Measurements from ENCODE around the gene CFAP70.
"Not testable (repeated sequence)": the region's sequence is repeated elsewhere in the genome, so short reads cannot be mapped to it uniquely, and the experiment has no call there.

The CFAP70 gene

GRCh38 chr10:73338801-73339368 is 19.8 kb downstream of the CFAP70 start:
- DNase-seq = no peak

- no peak for DNase-seq
These were observed 25.5 kb downstream of the CFAP70 start for GRCh38 chr10:73333202-73333601.

- DNase-seq = no peak
These were observed 26.3 kb downstream of the CFAP70 start for GRCh38 chr10:73332379-73332778.

GRCh38 chr10:73328523-73328922 is 30.1 kb downstream of the CFAP70 start:
- DNase-seq = not testable (repeated sequence)

- not testable (repeated sequence) for DNase-seq
These were observed 33.4 kb downstream of the CFAP70 start for GRCh38 chr10:73325290-73325689.

- not testable (repeated sequence) for DNase-seq
These were observed 35.1 kb downstream of the CFAP70 start for GRCh38 chr10:73323582-73323981.

GRCh38 chr10:73310475-73310874 is 48.2 kb downstream of the CFAP70 start:
- DNase-seq = no peak

- no peak for DNase-seq
These were observed 51.4 kb downstream of the CFAP70 start for GRCh38 chr10:73307203-73307800.

- DNase-seq = no peak
These were observed 52.4 kb downstream of the CFAP70 start for GRCh38 chr10:73306171-73306708.

GRCh38 chr10:73296946-73297345 is 61.7 kb downstream of the CFAP70 start:
- DNase-seq = no peak

- DNase-seq = no peak
These were observed 65.2 kb downstream of the CFAP70 start for GRCh38 chr10:73293461-73293860.

GRCh38 chr10:73289958-73290357 is 68.7 kb downstream of the CFAP70 start:
- no peak for DNase-seq

GRCh38 chr10:73287441-73287840 is 71.2 kb downstream of the CFAP70 start:
- no peak for DNase-seq

GRCh38 chr10:73281097-73281496 is 77.6 kb downstream of the CFAP70 start:
- DNase-seq = no peak

- no peak for DNase-seq
These were observed 94.2 kb downstream of the CFAP70 start for GRCh38 chr10:73264423-73264822.

- peak; percentile 63 for DNase-seq
These were observed 94.8 kb downstream of the CFAP70 start for GRCh38 chr10:73263693-73264347.

- no peak for DNase-seq
These were observed 95.6 kb downstream of the CFAP70 start for GRCh38 chr10:73262880-73263555.

- DNase-seq = peak; percentile 73
These were observed 96.4 kb downstream of the CFAP70 start for GRCh38 chr10:73262105-73262730.

- DNase-seq = no peak
These were observed 97.2 kb downstream of the CFAP70 start for GRCh38 chr10:73261362-73261995.

GRCh38 chr10:73258612-73259011 is 100.1 kb downstream of the CFAP70 start:
- not testable (repeated sequence) for DNase-seq

GRCh38 chr10:73253225-73253555 is 105.5 kb downstream of the CFAP70 start:
- no peak for DNase-seq

- peak; percentile 97 for DNase-seq
These were observed 106.0 kb downstream of the CFAP70 start, which contains the start of gene MRPS16 for GRCh38 chr10:73252445-73253224. Gene MRPS16, minus strand, starts transcription at chr10:73252644. Its CDS starts 162 bp downstream, at chr10:73252482.

Measured in fibroblast of skin of right biceps (primary cell).